Sigmoid colon (tissue), 7 donors: ENCODE results near the gene SYMPK. TPM values are rescaled to one million over a fixed set of nuclear protein-coding genes. Genes with fewer than 3 reads are reported as not detected.
"Not testable (repeated sequence)": the region's sequence is repeated elsewhere in the genome, so short reads cannot be mapped to it uniquely, and the experiment has no call there.

Experiments
- DNase-seq: peaks from one replicate; pipeline ENCODE4 v3.0.0-alpha.2; 2019
- H3K27ac ChIP-seq, 4 donors: fragments of 200-600 bp; sonication (generic); one replicate each; pipeline ENCODE4 v1.5.1; 2016 to 2019; ENCODE audit warnings: mild to moderate bottlenecking in 1 of 4
- H3K27me3 ChIP-seq, 3 donors: fragments of 200-600 bp; sonication (generic); one replicate each; pipeline ENCODE4 v1.5.1; 2019; ENCODE audit warnings: mild to moderate bottlenecking in 1 of 3
- H3K36me3 ChIP-seq, 4 donors: fragments of 200-600 bp; sonication (generic); one replicate each; pipeline ENCODE4 v1.5.1; 2016 to 2019
- H3K4me1 ChIP-seq, 4 donors: fragments of 200-600 bp; sonication (generic); one replicate each; pipeline ENCODE4 v1.5.1; 2017 to 2019
- H3K4me3 ChIP-seq, 4 donors: fragments of 200-600 bp; sonication (generic); one replicate each; pipeline ENCODE4 v1.5.1; 2017 to 2019; ENCODE audit warnings: mild to moderate bottlenecking in 2 of 4, moderate library complexity in 1 of 4
- H3K9me3 ChIP-seq, 4 donors: fragments of 200-600 bp in 3 of 4; sonication (generic) in 3 of 4; one replicate each; pipeline versions ENCODE4 v1.5.1 to v1.6.1; 2013 to 2019
- EP300 ChIP-seq, 4 donors: sonication (generic); formaldehyde crosslinking; IDR thresholded peaks; one replicate each; pipeline ENCODE4 v1.6.1; 2017; ENCODE audit warnings: antibody characterized with exemption in 4 of 4
- POLR2A ChIP-seq, 2 donors: fragments of 450-650 bp; IDR thresholded peaks; one replicate each; pipeline ENCODE4 v1.6.1; 2016; ENCODE audit warnings: antibody characterized with exemption in 2 of 2, mild to moderate bottlenecking in 2 of 2, moderate library complexity in 2 of 2
- POLR2AphosphoS5 ChIP-seq, 4 donors: sonication (generic); formaldehyde crosslinking; IDR thresholded peaks; one replicate each; pipeline ENCODE4 v1.6.1; 2017; ENCODE audit warnings: antibody characterized with exemption in 4 of 4
- WGBS, 2 donors: extraction: QIAGEN DNeasy Blood & Tissue Kit; methylation state at CpG; one replicate each; pipeline ENCODE4 v1.1.7; 2013; 5-methylcytosine and 5-hydroxymethylcytosine counted together
- intact Hi-C: fragments of 100-400 bp; cut with DNase I; formaldehyde crosslinking; loops from one replicate; pipeline ENCODE4 v1.15.1; 2023
- polyA plus RNA-seq, 3 donors: library from polyadenylated mRNA; stranded (reverse); fragments of 200-250 nt; gene quantifications; one replicate each; pipeline ENCODE4 v1.2.3, GENCODE V29; 2013
- total RNA-seq, 4 donors: library from RNA; depleted of rRNA; stranded (reverse); fragments of >200 nt; gene quantifications; one replicate each; pipeline ENCODE4 v1.1.0, GENCODE V29; 2016
- TF ChIP-seq, protein P1 (sequence below), 4 experiments: fragments of 450-650 bp in 3 of 4; fragments of 200-600 bp in 1 of 4; IDR thresholded peaks; one replicate each; pipeline ENCODE4 v1.5.1; 2016 to 2019; ENCODE audit warnings: antibody characterized with exemption in 4 of 4, mild to moderate bottlenecking in 3 of 4, moderate library complexity in 2 of 4
- donor health status: healthy with polysubstance abuse.
- donor health status: Bipolar disorder and iron deficiency.
- donor health status: healthy.

SYMPK gene
- total and polyA plus RNA-seq, 7 donors = 18.2 to 84.4 (median 28.5) TPM

DNA sequence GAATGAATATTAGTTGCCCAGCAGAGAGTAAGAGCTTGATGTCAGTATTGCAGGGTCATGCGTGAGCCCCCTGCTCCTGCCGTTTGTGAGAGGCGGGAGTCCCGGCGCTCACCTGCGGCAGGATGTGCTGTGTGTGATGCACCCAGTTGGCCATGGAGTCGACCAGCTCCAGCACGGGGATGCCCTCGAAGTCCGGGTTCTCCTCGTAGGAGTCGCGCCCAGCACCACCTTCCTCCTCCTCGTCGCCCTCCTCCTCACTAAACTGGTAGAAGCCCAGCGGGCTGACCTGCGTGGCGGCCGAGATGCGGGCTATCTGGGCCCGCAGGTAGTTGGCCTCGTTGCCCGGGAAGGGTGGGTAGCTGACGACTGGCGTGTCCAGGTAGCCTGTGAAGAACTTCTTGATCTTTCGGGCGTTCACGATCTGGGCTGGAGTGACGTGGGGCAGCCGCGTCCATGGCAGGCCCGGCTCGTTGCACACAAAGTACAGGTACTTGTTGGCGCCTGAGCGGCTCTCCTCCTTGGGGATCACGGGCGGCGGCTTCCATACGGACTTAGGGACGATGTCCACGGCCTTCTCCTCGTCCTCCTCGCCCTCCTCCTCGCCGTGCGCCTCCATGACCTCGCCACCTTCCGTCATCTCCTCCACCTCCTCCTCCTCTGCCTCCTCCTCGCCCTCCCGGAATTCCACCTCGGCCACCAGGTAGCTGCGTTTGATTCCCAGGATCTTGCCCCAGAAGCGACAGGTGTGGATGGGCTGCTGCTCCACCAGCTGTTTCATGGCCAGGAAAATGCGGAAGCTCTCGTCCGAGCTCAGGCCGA, 58.6 kb downstream of the SYMPK start:
- TF ChIP-seq EP300 (IDR thresholded peaks at IDR 0.05) (no peak), POLR2A (IDR thresholded peaks at IDR 0.05) (no peak), POLR2AphosphoS5 (IDR thresholded peaks at IDR 0.05) (no peak)
- TF ChIP-seq, protein P1, sequence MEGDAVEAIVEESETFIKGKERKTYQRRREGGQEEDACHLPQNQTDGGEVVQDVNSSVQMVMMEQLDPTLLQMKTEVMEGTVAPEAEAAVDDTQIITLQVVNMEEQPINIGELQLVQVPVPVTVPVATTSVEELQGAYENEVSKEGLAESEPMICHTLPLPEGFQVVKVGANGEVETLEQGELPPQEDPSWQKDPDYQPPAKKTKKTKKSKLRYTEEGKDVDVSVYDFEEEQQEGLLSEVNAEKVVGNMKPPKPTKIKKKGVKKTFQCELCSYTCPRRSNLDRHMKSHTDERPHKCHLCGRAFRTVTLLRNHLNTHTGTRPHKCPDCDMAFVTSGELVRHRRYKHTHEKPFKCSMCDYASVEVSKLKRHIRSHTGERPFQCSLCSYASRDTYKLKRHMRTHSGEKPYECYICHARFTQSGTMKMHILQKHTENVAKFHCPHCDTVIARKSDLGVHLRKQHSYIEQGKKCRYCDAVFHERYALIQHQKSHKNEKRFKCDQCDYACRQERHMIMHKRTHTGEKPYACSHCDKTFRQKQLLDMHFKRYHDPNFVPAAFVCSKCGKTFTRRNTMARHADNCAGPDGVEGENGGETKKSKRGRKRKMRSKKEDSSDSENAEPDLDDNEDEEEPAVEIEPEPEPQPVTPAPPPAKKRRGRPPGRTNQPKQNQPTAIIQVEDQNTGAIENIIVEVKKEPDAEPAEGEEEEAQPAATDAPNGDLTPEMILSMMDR (IDR thresholded peaks at IDR 0.05) = no peak
- WGBS, 2 donors = 88 to 90% methylated on average over 57 of the region's 57 CpGs
- no peaks in the 10 kb centered on the region for H3K36me3 ChIP-seq
- intact Hi-C loops = no loop called here
- no peaks in the 10 kb centered on the region for H3K9me3 ChIP-seq
- peaks cover 0 to under 1% (median 0%) of the 10 kb centered on the region in 4 donors for H3K4me1 ChIP-seq
- H3K4me3 ChIP-seq = no peak overlapping the region
- no peak for DNase-seq
- no peaks in the 10 kb centered on the region for H3K27me3 ChIP-seq
- no peak overlapping the region for H3K27ac ChIP-seq

DNA sequence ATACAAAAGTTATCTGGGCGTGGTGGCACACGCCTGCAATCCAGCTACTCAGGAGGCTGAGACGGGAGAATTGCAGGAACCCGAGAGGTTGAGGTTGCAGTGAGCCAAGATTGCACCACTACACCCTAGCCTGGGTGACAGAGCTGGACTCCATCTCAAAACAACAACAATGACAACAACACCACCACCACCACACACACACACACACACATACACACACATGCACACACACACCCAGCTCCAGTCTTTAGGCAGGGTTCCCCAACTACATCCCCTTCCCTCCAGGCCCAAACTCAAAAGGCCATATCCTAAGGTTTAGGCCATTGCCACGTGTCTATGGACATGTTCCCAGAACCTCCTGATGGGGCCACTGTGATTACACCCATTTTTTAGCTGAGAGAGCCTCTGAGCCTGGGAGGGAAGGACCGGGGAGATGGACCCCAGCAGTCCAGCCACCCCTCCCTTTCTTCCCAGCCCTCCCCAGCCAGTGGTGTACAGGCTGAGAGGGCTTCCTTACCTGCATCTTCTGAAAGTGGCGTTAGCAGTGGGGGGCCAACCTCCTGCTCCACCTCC, 61.3 kb downstream of the SYMPK start:
- TF ChIP-seq, protein P1 (IDR thresholded peaks at IDR 0.05) = no peak
- TF ChIP-seq POLR2AphosphoS5 (IDR thresholded peaks at IDR 0.05) (no peak), POLR2A (IDR thresholded peaks at IDR 0.05) (no peak), EP300 (IDR thresholded peaks at IDR 0.05) (no peak)
- no peak overlapping the region for H3K27ac ChIP-seq
- no peak for DNase-seq
- no peak overlapping the region for H3K4me3 ChIP-seq
- 61 to 85% methylated on average over 7 of the region's 7 CpGs for WGBS, 2 donors
- no peaks in the 10 kb centered on the region for H3K36me3 ChIP-seq
- H3K4me1 ChIP-seq = peaks cover 0 to 8% (median 6%) of the 10 kb centered on the region in 4 donors
- no peaks in the 10 kb centered on the region for H3K9me3 ChIP-seq
- intact Hi-C loops = no loop called here
- H3K27me3 ChIP-seq = no peaks in the 10 kb centered on the region

DNA sequence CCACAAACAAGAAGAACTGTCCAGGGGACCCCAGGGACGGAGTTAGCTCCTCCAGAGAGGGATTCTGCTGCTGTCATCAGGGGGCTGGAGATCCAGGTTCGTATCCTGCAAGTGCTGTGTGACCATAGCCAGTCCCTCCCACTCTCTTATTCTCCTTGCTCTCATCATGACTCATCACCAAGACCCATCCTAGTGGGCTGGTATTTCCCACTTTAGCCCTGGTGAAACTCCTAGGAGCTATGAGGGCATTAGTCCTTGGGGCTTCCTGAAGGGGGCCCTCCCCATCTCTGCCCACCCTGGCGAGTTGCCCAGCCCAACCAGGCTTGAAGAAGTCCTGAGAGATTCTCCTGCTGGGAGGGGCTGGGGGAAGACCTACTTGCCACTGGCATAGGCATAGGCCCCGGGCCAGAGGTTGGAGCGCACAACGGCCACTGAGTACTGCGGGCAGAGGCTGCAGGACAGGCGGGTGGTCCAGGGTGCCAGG, 62.8 kb downstream of the SYMPK start:
- Histone ChIP-seq H3K27ac (no peak overlapping the region), H3K27me3 (no peaks in the 10 kb centered on the region), H3K9me3 (no peaks in the 10 kb centered on the region), H3K4me3 (no peak overlapping the region), H3K4me1 (peaks cover 0 to 8% (median 6%) of the 10 kb centered on the region in 4 donors), H3K36me3 (no peaks in the 10 kb centered on the region)
- DNase-seq = no peak
- intact Hi-C loops = no loop called here
- TF ChIP-seq EP300 (IDR thresholded peaks at IDR 0.05) (no peak), POLR2A (IDR thresholded peaks at IDR 0.05) (no peak), POLR2AphosphoS5 (IDR thresholded peaks at IDR 0.05) (no peak)
- TF ChIP-seq, protein P1 (IDR thresholded peaks at IDR 0.05) = no peak
- WGBS, 2 donors = 82 to 85% methylated on average over 8 of the region's 8 CpGs

DNA sequence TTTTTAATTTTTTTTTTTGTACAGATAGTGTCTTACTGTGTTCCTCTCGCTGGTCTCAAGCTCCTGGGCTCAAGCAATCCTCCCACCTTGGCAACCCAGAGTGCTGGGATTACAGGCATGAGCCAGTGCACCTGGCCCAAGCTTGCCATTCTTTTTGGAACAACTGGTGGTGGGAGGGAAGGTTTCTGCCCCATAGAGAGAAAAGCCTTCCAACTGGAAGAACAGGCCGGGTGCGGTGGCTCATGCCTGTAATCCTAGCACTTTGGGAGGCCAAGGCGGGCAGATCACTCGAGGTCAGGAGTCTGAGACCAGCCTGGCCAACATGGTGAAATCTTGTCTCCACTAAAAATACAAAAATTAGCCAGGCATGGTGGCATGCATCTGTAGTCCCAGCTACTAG, 63.4 kb downstream of the SYMPK start:
- H3K9me3 ChIP-seq, H3K27me3 ChIP-seq, H3K36me3 ChIP-seq, H3K4me1 ChIP-seq, H3K27ac ChIP-seq, DNase-seq, H3K4me3 ChIP-seq: not testable (repeated sequence)
- 80 to 86% methylated on average over 5 of the region's 5 CpGs for WGBS, 2 donors
- intact Hi-C loops = loop anchor here (1.0 kb wide), 1 partner anchor 29 kb away; no protein-coding TSS in a partner anchor

DNA sequence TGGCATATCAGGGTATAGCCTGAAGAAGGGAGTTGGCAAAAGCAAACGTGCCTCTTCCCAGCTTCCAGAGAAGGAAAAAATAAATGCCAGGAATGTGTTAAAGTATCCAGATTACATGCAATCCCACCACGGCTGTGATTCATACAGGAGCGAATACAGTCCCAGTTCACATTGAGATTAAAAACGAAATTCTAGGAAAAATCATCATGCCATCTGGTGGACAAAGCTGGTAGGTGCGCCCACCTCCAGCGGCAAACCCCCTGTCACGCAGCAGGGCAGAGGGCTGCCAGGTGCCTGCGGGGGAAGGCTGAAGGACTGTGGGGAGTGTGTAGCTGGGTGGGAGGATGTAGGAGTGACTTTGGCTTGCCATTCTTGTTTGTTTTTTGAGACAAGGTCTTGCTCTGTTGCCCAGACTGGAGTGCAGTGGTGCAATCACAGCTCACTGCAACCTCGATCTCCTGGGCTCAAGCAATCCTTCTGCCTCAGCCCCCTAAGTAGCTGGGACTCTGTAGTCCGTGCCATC, 63.9 kb downstream of the SYMPK start:
- Histone ChIP-seq H3K27me3 (no peaks in the 10 kb centered on the region), H3K4me3 (no peak overlapping the region), H3K4me1 (peaks cover 0 to 8% (median 6%) of the 10 kb centered on the region in 4 donors), H3K36me3 (no peaks in the 10 kb centered on the region), H3K9me3 (no peaks in the 10 kb centered on the region), H3K27ac (no peak overlapping the region)
- TF ChIP-seq POLR2A (IDR thresholded peaks at IDR 0.05) (no peak), EP300 (IDR thresholded peaks at IDR 0.05) (no peak), POLR2AphosphoS5 (IDR thresholded peaks at IDR 0.05) (peak in 1 of 4 donors; percentile 30)
- TF ChIP-seq, protein P1 (IDR thresholded peaks at IDR 0.05) = peak; percentile 89 to 94 (median 92)
- intact Hi-C loops = loop anchor here (1.0 kb wide), 1 partner anchor 29 kb away; no protein-coding TSS in a partner anchor
- 7 to 9% methylated on average over 10 of the region's 10 CpGs for WGBS, 2 donors
- no peak for DNase-seq
